WERI-Rb-1 (cell line): Measurements from ENCODE around the gene DOK4.

Source experiments
- DNase-seq: peaks from one replicate; pipeline ENCODE4 v3.0.0-alpha.2; 2020
- H3K27ac ChIP-seq: fragments of 250-450 bp; sonication (Bioruptor Pico); 2 replicates; pipeline ENCODE4 v1.5.1; 2020; ENCODE audit warnings: mild to moderate bottlenecking, moderate library complexity
- H3K27me3 ChIP-seq: fragments of 250-450 bp; sonication (Bioruptor Pico); 2 replicates; pipeline ENCODE4 v1.5.1; 2021; ENCODE audit warnings: mild to moderate bottlenecking, low read depth, moderate library complexity; ENCODE audit not compliant: insufficient read depth, severe bottlenecking
- H3K36me3 ChIP-seq: fragments of 250-450 bp; sonication (Bioruptor Pico); 2 replicates; pipeline ENCODE4 v1.5.1; 2020; ENCODE audit warnings: mild to moderate bottlenecking, moderate library complexity
- H3K4me3 ChIP-seq: 2 replicates; pipeline ENCODE4 v1.5.1; 2011; ENCODE audit warnings: low read depth, mild to moderate bottlenecking, control low read depth, low read length
- H3K9me3 ChIP-seq: fragments of 250-450 bp; sonication (Bioruptor Pico); 2 replicates; pipeline ENCODE4 v1.5.1; 2021; ENCODE audit warnings: mild to moderate bottlenecking, moderate library complexity; ENCODE audit not compliant: severe bottlenecking
- TF ChIP-seq, protein P1 (sequence below): IDR thresholded peaks from 2 replicates; pipeline ENCODE4 v1.5.1; 2011; ENCODE audit warnings: low read depth, mild to moderate bottlenecking, control low read depth, inconsistent platforms, low read length

Gene DOK4

DNA sequence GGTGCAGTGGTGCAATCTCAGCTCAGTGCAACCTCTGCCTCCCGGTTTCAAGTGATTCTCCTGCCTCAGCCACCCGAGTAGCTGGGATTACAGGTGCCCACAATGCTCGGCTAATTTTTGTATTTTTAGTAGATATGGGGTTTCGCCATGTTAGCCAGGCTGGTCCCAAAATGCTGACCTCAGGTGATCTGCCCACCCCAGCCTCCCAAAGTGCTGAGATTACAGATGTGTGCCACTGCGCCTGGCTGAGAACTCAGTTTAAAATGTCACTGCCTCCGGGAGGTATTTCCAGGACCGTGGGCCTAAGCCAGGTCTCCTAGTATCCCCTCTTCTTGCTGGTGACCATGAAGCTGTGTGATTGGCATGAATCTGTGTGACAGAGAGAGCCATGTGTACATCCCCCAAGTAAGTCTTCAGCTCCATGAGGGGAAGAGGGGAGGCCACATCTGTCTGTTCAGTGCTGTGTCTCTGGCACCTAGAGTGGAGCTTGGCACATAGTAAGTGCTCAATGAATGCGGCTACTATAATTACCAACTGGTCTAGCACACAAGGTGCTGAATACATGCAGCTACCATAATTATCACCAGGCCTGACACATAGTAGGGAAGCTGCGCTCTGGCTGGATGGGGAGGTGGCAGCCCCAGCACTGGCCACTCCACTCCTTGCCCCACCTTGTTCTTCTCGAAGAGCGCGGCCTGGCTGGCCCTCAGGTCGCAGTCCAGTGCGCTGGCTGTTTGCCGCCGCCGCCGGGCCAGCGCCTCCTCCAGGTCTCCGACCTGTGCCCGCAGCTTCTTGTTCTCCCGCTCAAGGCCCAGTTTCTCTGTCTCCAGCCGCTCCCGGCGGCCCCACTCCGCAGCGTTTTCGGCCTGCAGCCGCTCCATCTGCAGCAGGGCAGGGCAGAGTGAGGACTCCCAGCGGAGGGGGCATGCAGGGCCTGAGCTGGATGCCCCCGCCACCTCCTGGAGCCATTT lies 31.4 kb upstream of the DOK4 start:
- Histone ChIP-seq H3K4me3 (no peak overlapping the region), H3K9me3 (no peaks in the 10 kb centered on the region), H3K36me3 (no peaks in the 10 kb centered on the region), H3K27me3 (no peaks in the 10 kb centered on the region), H3K27ac (no peak overlapping the region)
- TF ChIP-seq, protein P1, sequence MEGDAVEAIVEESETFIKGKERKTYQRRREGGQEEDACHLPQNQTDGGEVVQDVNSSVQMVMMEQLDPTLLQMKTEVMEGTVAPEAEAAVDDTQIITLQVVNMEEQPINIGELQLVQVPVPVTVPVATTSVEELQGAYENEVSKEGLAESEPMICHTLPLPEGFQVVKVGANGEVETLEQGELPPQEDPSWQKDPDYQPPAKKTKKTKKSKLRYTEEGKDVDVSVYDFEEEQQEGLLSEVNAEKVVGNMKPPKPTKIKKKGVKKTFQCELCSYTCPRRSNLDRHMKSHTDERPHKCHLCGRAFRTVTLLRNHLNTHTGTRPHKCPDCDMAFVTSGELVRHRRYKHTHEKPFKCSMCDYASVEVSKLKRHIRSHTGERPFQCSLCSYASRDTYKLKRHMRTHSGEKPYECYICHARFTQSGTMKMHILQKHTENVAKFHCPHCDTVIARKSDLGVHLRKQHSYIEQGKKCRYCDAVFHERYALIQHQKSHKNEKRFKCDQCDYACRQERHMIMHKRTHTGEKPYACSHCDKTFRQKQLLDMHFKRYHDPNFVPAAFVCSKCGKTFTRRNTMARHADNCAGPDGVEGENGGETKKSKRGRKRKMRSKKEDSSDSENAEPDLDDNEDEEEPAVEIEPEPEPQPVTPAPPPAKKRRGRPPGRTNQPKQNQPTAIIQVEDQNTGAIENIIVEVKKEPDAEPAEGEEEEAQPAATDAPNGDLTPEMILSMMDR = no peak
- DNase-seq = no peak

DNA sequence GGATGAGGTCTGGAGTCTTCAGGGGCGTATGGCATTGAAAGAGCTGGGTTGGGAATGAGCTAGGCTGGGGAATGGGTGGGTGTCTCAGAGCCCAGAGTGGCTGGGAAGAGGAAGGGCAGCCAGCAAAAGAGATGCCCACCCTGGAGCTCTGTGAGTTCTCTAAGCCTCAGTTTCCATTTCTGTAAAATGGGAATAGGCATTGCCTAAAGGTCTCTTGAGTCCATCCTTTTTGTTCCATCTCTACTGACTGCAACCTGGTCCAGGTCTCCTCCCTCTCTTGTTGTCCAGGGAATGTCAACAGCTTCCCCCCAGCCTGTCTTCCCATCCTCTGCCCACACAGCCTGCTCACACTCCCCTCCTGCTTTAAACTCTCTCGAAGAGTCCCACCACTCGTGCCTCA lies 30.5 kb upstream of the DOK4 start:
- H3K4me3 ChIP-seq = no peak overlapping the region
- no peak for DNase-seq
- H3K9me3 ChIP-seq = no peaks in the 10 kb centered on the region
- no peaks in the 10 kb centered on the region for H3K27me3 ChIP-seq
- TF ChIP-seq, protein P1 = no peak
- no peaks in the 10 kb centered on the region for H3K36me3 ChIP-seq
- H3K27ac ChIP-seq = no peak overlapping the region

DNA sequence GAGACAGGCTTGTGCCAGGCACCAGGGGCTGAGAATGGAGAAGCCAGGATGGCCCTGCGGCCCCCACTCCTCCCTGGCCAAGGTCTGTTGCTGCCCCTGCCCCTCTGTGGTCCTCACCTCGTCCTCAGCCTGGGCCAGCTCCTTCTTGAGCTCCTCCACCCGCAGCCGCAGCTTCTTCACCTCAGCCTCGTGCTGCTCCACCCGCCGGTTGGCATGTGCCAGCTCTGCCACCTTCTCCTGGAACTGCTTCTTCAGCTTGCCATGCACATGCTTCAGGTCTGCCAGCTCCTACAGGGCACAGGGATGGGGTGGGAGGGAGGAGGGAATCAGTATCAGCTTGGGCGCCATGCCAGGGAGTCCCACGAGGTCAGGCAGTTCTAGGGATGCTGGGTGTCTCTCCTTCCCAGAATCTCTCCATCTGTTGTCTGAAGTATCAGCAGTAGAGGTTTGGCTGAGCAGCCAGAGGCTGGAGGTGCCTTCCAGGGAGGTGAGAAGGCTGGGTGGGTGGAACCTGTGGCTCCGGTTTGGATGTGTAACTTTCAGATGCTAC lies 30.0 kb upstream of the DOK4 start:
- Histone ChIP-seq H3K9me3 (no peaks in the 10 kb centered on the region), H3K4me3 (no peak overlapping the region), H3K27ac (no peak overlapping the region), H3K27me3 (no peaks in the 10 kb centered on the region), H3K36me3 (no peaks in the 10 kb centered on the region)
- DNase-seq = no peak
- TF ChIP-seq, protein P1 = no peak

DNA sequence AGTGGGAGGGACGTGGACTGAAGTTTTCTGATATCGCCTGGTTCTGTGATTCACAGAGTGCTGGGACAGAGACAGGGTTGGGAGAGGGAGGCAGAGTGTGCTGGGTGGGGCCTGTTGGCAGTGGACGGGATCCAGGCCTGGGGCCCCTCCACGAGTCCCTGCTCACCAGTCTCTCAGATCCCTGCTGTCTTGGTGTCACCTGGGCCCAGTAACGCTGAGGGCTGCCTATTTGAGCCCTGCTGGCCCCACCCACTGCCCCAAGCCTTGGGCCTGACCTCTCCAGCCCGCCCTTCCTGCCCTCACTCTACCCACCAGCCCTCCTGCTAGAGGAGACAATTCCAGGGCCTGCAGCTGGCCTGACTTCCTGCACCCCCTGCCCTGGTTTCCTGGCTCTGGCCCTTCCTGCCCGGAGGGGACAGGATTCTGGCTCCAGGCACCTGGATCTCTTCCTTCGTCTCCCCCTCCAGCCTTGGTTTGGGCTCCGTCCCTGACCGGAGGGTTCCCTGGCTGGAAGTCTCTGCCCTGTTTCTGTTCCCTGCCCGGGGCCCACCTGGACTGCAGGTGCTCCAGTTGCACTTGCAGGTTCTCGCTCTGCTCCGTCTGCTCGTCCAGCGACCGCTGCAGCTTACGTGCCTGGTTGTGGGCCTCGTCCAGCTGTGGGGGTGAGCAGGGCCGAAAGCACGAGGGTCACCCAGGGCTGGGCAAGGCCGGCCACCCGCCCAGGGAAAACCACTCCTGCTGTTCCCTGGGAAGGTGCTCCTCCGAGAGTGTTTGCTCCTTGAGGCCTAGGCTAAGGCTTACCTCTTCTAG lies 28.7 kb upstream of the DOK4 start:
- TF ChIP-seq, protein P1 = no peak
- Histone ChIP-seq H3K27ac (no peak overlapping the region), H3K4me3 (no peak overlapping the region), H3K27me3 (no peaks in the 10 kb centered on the region), H3K36me3 (no peaks in the 10 kb centered on the region), H3K9me3 (no peaks in the 10 kb centered on the region)
- DNase-seq = no peak

DNA sequence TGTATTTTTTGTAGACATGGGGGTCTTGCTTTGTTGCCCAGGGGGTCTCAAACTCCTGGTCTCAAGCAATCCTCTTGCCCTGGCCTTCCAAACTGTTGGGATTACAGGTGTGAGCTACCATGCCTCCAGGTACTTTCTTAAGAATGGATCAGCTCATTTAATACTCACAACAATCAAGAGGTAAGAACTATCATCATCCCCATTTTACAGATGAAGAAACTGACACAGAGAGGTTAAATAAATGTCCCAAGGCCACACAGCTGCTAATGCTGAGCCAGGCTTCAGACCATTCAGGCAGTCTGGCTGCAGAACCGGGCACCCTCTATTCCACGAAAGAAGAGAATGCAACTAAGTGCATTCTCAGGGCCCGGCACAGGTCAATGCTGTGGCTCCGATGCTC lies 28.1 kb upstream of the DOK4 start:
- Histone ChIP-seq H3K9me3 (no peaks in the 10 kb centered on the region), H3K27ac (no peak overlapping the region), H3K27me3 (no peaks in the 10 kb centered on the region), H3K36me3 (no peaks in the 10 kb centered on the region), H3K4me3 (no peak overlapping the region)
- TF ChIP-seq, protein P1 = no peak
- DNase-seq = no peak
